ENCODE data around the gene SLC25A41.

Gene SLC25A41

GRCh38 chr19:6425732-6426620 is 7.6 kb downstream of the SLC25A41 start:
- Mint-ChIP-seq H3K27me3 (ENCODE audit: low read depth) (no peaks in the 10 kb centered on the region), H3K4me3 (peak overlapping the region; percentile 75), H3K4me1 (ENCODE audit: low read depth) (peaks cover 20% of the 10 kb centered on the region), H3K27ac (peak overlapping the region; percentile 87), H3K36me3 (ENCODE audit: low read depth) (peaks cover 6% of the 10 kb centered on the region), H3K9me3 (no peaks in the 10 kb centered on the region)

GRCh38 chr19:6424939-6425731 is 8.4 kb downstream of the SLC25A41 start:
- H3K9me3 Mint-ChIP-seq: no peaks in the 10 kb centered on the region
- peak overlapping the region; percentile 75 for H3K4me3 Mint-ChIP-seq
- H3K27ac Mint-ChIP-seq: peak overlapping the region; percentile 87
- peaks cover 8% of the 10 kb centered on the region for H3K36me3 Mint-ChIP-seq (ENCODE audit: low read depth)
- no peaks in the 10 kb centered on the region for H3K27me3 Mint-ChIP-seq (ENCODE audit: low read depth)
- peaks cover 20% of the 10 kb centered on the region for H3K4me1 Mint-ChIP-seq (ENCODE audit: low read depth)

- Mint-ChIP-seq H3K4me3 (peak within 1 kb of the TSS; percentile 90), H3K27me3 (ENCODE audit: low read depth) (no peaks in the 10 kb centered on the region)
These were observed 9.2 kb downstream of the SLC25A41 start, which contains the start of gene KHSRP for GRCh38 chr19:6424195-6424938. KHSRP (minus strand) TSS chr19:6424811; CDS start chr19:6424701, 110 bp downstream.

GRCh38 chr19:6423499-6424194 is 9.9 kb downstream of the SLC25A41 start:
- Mint-ChIP-seq H3K4me3 (peak overlapping the region; percentile 90), H3K27me3 (ENCODE audit: low read depth) (no peaks in the 10 kb centered on the region), H3K27ac (peak overlapping the region; percentile 76), H3K9me3 (no peaks in the 10 kb centered on the region), H3K36me3 (ENCODE audit: low read depth) (peaks cover 14% of the 10 kb centered on the region), H3K4me1 (ENCODE audit: low read depth) (peaks cover 20% of the 10 kb centered on the region)

More at GRCh38 chr19:6424195-6424938, 9.2 kb downstream of the SLC25A41 start, which contains the start of gene KHSRP:
- peaks cover 20% of the 10 kb centered on the region for H3K4me1 Mint-ChIP-seq (ENCODE audit: low read depth)
- H3K27ac Mint-ChIP-seq: peak within 1 kb of the TSS; percentile 87
- peaks cover 12% of the 10 kb centered on the region for H3K36me3 Mint-ChIP-seq (ENCODE audit: low read depth)
- no peaks in the 10 kb centered on the region for H3K9me3 Mint-ChIP-seq

GRCh38 chr19:6421075-6422014 is 12.2 kb downstream of the SLC25A41 start:
- Mint-ChIP-seq H3K4me3 (no peak overlapping the region), H3K36me3 (ENCODE audit: low read depth) (peaks cover 18% of the 10 kb centered on the region), H3K9me3 (no peaks in the 10 kb centered on the region), H3K27me3 (ENCODE audit: low read depth) (no peaks in the 10 kb centered on the region), H3K27ac (no peak overlapping the region), H3K4me1 (ENCODE audit: low read depth) (peaks cover 20% of the 10 kb centered on the region)

GRCh38 chr19:6418562-6418932 is 15.0 kb downstream of the SLC25A41 start:
- H3K4me3 Mint-ChIP-seq: no peak overlapping the region
- peaks cover 23% of the 10 kb centered on the region for H3K36me3 Mint-ChIP-seq (ENCODE audit: low read depth)
- no peak overlapping the region for H3K27ac Mint-ChIP-seq

GRCh38 chr19:6417713-6418561 is 15.6 kb downstream of the SLC25A41 start:
- no peak overlapping the region for H3K27ac Mint-ChIP-seq
- peaks cover 23% of the 10 kb centered on the region for H3K36me3 Mint-ChIP-seq (ENCODE audit: low read depth)
- H3K9me3 Mint-ChIP-seq: no peaks in the 10 kb centered on the region
- H3K4me3 Mint-ChIP-seq: no peak overlapping the region
- H3K27me3 Mint-ChIP-seq (ENCODE audit: low read depth): no peaks in the 10 kb centered on the region
- H3K4me1 Mint-ChIP-seq (ENCODE audit: low read depth): peaks cover 9% of the 10 kb centered on the region

More at GRCh38 chr19:6418562-6418932, 15.0 kb downstream of the SLC25A41 start:
- Mint-ChIP-seq H3K27me3 (ENCODE audit: low read depth) (no peaks in the 10 kb centered on the region), H3K9me3 (no peaks in the 10 kb centered on the region), H3K4me1 (ENCODE audit: low read depth) (peaks cover 14% of the 10 kb centered on the region)

GRCh38 chr19:6416658-6417405 is 16.7 kb downstream of the SLC25A41 start:
- Mint-ChIP-seq H3K36me3 (ENCODE audit: low read depth) (peaks cover 19% of the 10 kb centered on the region), H3K9me3 (no peaks in the 10 kb centered on the region), H3K4me3 (no peak overlapping the region), H3K27ac (no peak overlapping the region), H3K4me1 (ENCODE audit: low read depth) (no peaks in the 10 kb centered on the region), H3K27me3 (ENCODE audit: low read depth) (no peaks in the 10 kb centered on the region)

- Mint-ChIP-seq H3K36me3 (ENCODE audit: low read depth) (peaks cover 19% of the 10 kb centered on the region), H3K4me1 (ENCODE audit: low read depth) (no peaks in the 10 kb centered on the region), H3K27ac (no peak overlapping the region), H3K4me3 (no peak overlapping the region), H3K27me3 (ENCODE audit: low read depth) (no peaks in the 10 kb centered on the region), H3K9me3 (no peaks in the 10 kb centered on the region)
These were observed 17.9 kb downstream of the SLC25A41 start for GRCh38 chr19:6415591-6416190.

- no peaks in the 10 kb centered on the region for H3K4me1 Mint-ChIP-seq (ENCODE audit: low read depth)
- H3K9me3 Mint-ChIP-seq: no peaks in the 10 kb centered on the region
- H3K4me3 Mint-ChIP-seq: no peak overlapping the region
- H3K27ac Mint-ChIP-seq: no peak overlapping the region
- no peaks in the 10 kb centered on the region for H3K27me3 Mint-ChIP-seq (ENCODE audit: low read depth)
- peaks cover 16% of the 10 kb centered on the region for H3K36me3 Mint-ChIP-seq (ENCODE audit: low read depth)
These were observed 18.6 kb downstream of the SLC25A41 start for GRCh38 chr19:6414793-6415590.

All from T-helper 1 cell treated with Interleukin-12 subunit alpha and Interleukin-12 subunit beta and Interleukin-4 antibody, amounts not matched to agents 30 μg/mL and 1 μg/mL, for 36 hours (primary cell).